ENCODE measurements around the gene KCNQ1. TPM values are rescaled to one million over a fixed set of nuclear protein-coding genes. Genes with fewer than 3 reads are reported as not detected.
A peak's percentile ranks its signal among the peaks of the same experiment; 100 is the strongest.

Gene KCNQ1
- total and polyA plus RNA-seq, 4 donors, result 15.4 to 41.7 (median 26.2) TPM

DNA sequence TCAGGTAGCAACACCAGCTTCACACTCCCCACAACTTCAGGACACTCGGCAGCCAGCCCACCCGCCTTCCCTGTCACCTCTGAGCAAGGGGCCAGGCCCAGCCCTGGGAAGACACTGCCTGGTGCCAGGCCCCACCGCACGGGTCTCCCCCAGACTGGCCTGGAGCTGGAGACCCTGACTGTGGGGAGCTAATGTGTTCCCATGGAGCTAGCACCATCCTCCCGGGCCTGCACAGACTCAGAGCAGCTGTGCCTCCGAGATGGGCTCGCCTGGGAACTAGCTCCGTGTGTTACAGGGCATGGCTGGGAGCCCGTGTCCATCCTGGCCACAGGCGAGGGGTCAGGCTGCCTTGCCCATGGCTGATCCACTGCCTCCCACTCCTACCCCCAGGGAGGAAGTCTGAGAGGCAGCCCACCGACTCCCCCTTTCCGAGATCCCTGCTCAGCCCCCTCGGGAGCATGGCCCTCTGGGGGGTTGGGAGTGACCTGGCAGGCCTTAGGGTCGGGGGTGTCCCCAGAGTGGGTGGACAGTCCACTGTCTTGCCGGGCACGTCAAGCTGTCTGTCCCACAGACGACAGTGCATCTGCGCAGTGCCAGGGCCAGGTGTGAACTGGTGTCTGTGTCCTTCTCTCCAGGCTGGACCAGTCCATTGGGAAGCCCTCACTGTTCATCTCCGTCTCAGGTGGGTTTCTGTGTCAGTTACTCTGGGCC, 331.7 kb downstream of the KCNQ1 start:
- TF ChIP-seq, protein P1, sequence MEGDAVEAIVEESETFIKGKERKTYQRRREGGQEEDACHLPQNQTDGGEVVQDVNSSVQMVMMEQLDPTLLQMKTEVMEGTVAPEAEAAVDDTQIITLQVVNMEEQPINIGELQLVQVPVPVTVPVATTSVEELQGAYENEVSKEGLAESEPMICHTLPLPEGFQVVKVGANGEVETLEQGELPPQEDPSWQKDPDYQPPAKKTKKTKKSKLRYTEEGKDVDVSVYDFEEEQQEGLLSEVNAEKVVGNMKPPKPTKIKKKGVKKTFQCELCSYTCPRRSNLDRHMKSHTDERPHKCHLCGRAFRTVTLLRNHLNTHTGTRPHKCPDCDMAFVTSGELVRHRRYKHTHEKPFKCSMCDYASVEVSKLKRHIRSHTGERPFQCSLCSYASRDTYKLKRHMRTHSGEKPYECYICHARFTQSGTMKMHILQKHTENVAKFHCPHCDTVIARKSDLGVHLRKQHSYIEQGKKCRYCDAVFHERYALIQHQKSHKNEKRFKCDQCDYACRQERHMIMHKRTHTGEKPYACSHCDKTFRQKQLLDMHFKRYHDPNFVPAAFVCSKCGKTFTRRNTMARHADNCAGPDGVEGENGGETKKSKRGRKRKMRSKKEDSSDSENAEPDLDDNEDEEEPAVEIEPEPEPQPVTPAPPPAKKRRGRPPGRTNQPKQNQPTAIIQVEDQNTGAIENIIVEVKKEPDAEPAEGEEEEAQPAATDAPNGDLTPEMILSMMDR (IDR thresholded peaks at IDR 0.05; ENCODE audit: control extremely low read depth, extremely low read depth), result no peak
- Histone ChIP-seq H3K27me3 (ENCODE audit: control insufficient read depth in 3 of 3, insufficient read depth in 3 of 3, low read length in 2 of 3) (no peaks in the 10 kb centered on the region), H3K9ac (ENCODE audit: insufficient read depth in 1 of 2, low read length in 2 of 2) (no peak overlapping the region), H3K4me1 (ENCODE audit: control insufficient read depth in 5 of 5, insufficient read depth in 5 of 5, low read length in 5 of 5) (peaks cover 11 to 47% (median 28%) of the 10 kb centered on the region in 5 donors), H3K4me3 (no peak overlapping the region), H3K9me3 (ENCODE audit: control insufficient read depth in 4 of 4, insufficient read depth in 3 of 4, low read length in 3 of 4) (no peaks in the 10 kb centered on the region), H3K27ac (ENCODE audit: low read depth in 1 of 2, low read length in 1 of 2) (no peak overlapping the region), H3K36me3 (ENCODE audit: control insufficient read depth in 4 of 4, insufficient read depth in 4 of 4, low read length in 4 of 4) (no peaks in the 10 kb centered on the region)
- no peak for ATAC-seq (ENCODE audit: insufficient read depth, low FRiP score)
- DNase-seq, result no peak
- 94 to 96% methylated on average over 19 of the region's 19 CpGs for WGBS, 2 donors

DNA sequence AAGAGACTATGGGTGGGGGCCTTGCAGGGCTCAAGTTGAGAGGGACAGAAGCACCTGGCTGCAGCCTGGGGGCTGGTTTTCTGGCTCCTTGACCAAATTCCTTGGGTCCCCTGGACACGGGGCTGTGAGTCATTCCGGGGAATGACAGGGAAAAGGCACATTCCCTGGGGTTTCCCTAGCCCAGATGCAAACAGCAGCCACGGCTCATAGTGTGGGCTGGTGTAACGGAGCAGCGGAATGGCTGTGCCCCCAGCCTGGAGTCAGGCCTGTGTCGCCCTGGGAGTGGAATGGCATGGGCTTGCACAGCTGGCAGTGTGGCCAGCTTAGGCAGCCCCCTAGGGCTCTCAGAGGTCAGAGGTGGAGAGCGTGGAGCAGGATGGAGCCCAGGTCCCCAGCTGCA, 332.6 kb downstream of the KCNQ1 start:
- Histone ChIP-seq H3K27ac (ENCODE audit: low read depth in 1 of 2, low read length in 1 of 2) (no peak overlapping the region), H3K36me3 (ENCODE audit: control insufficient read depth in 4 of 4, insufficient read depth in 4 of 4, low read length in 4 of 4) (no peaks in the 10 kb centered on the region), H3K9ac (ENCODE audit: insufficient read depth in 1 of 2, low read length in 2 of 2) (no peak overlapping the region), H3K4me3 (no peak overlapping the region), H3K9me3 (ENCODE audit: control insufficient read depth in 4 of 4, insufficient read depth in 3 of 4, low read length in 3 of 4) (no peaks in the 10 kb centered on the region), H3K4me1 (ENCODE audit: control insufficient read depth in 5 of 5, insufficient read depth in 5 of 5, low read length in 5 of 5) (peaks cover 11 to 50% (median 31%) of the 10 kb centered on the region in 5 donors), H3K27me3 (ENCODE audit: control insufficient read depth in 3 of 3, insufficient read depth in 3 of 3, low read length in 2 of 3) (no peaks in the 10 kb centered on the region)
- TF ChIP-seq, protein P1 (IDR thresholded peaks at IDR 0.05; ENCODE audit: control extremely low read depth, extremely low read depth), result no peak
- ATAC-seq (ENCODE audit: insufficient read depth, low FRiP score) (no peak), DNase-seq (peak in 1 of 3 donors; percentile 12)
- 79 to 82% methylated on average over 7 of the region's 7 CpGs for WGBS, 2 donors

DNA sequence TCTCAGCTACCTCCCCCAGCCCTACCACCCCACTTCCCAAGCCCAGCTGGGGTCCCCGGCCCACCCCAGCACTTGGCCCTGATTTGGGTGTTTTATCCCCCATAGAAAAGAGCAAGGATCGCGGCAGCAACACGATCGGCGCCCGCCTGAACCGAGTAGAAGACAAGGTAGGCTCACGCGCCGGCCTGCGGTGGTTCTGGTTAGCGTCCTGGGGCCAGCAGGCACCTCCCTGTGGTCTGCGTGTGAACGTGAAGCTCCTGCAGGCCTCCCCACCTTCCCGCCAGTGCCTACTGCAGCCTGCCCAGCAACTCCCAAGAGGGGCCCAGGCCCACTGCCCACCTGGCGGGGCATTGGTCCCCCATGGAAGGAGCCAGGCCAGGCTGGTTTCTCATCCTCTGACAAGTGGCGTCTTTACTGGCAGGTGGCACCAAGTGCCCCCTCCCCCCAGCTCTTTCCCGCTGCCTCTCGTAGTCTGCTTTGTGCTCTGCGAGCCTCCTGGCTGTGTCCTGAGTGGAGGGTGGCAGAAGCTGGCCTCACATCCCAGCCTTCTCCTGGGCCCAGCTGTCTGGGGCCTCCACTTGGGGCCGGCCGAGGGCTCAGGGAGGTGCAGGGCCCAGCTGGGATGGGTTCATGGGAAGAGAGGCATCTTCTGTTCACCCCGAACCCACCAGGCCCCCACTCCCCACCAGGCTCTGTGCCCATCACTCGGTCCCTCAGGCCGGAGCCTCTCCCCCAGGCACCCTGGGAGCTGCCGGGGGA, 333.2 kb downstream of the KCNQ1 start:
- TF ChIP-seq, protein P1 (IDR thresholded peaks at IDR 0.05; ENCODE audit: control extremely low read depth, extremely low read depth), result no peak
- Histone ChIP-seq H3K27me3 (ENCODE audit: control insufficient read depth in 3 of 3, insufficient read depth in 3 of 3, low read length in 2 of 3) (no peaks in the 10 kb centered on the region), H3K4me1 (ENCODE audit: control insufficient read depth in 5 of 5, insufficient read depth in 5 of 5, low read length in 5 of 5) (peaks cover 11 to 50% (median 31%) of the 10 kb centered on the region in 5 donors), H3K9me3 (ENCODE audit: control insufficient read depth in 4 of 4, insufficient read depth in 3 of 4, low read length in 3 of 4) (no peaks in the 10 kb centered on the region), H3K27ac (ENCODE audit: low read depth in 1 of 2, low read length in 1 of 2) (peak overlapping the region in 1 of 2 donors; percentile 88), H3K9ac (ENCODE audit: insufficient read depth in 1 of 2, low read length in 2 of 2) (peak overlapping the region in 1 of 2 donors; percentile 42), H3K36me3 (ENCODE audit: control insufficient read depth in 4 of 4, insufficient read depth in 4 of 4, low read length in 4 of 4) (no peaks in the 10 kb centered on the region), H3K4me3 (no peak overlapping the region)
- ATAC-seq (ENCODE audit: insufficient read depth, low FRiP score) (no peak), DNase-seq (peak in 1 of 3 donors; percentile 44)
- 58 to 70% methylated on average over 27 of the region's 27 CpGs for WGBS, 2 donors
